HEK293T (cell line): ENCODE results near the gene MAMLD1.

Experiments used
- ARNT ChIP-seq: fragments of 450-650 bp; IDR thresholded peaks from 2 replicates; pipeline ENCODE4 v1.6.1; 2017; ENCODE audit warnings: mild to moderate bottlenecking
- BHLHE40 ChIP-seq: fragments of 450-650 bp; IDR thresholded peaks from 2 replicates; pipeline ENCODE4 v1.6.1; 2016; ENCODE audit warnings: mild to moderate bottlenecking, moderate library complexity, borderline replicate concordance
- ELF4 ChIP-seq: fragments of 450-650 bp; IDR thresholded peaks from 2 replicates; pipeline ENCODE4 v1.6.1; 2017; ENCODE audit warnings: antibody characterized with exemption
- FOXA1 ChIP-seq: fragments of 450-650 bp; IDR thresholded peaks from 2 replicates; pipeline ENCODE4 v1.6.1; 2016; ENCODE audit warnings: mild to moderate bottlenecking
- FOXM1 ChIP-seq: fragments of 450-650 bp; IDR thresholded peaks from 2 replicates; pipeline ENCODE4 v1.6.1; 2017; ENCODE audit warnings: mild to moderate bottlenecking, borderline replicate concordance
- TARDBP ChIP-seq: fragments of 450-650 bp; IDR thresholded peaks from 2 replicates; pipeline ENCODE4 v1.6.1; 2016

DNA sequence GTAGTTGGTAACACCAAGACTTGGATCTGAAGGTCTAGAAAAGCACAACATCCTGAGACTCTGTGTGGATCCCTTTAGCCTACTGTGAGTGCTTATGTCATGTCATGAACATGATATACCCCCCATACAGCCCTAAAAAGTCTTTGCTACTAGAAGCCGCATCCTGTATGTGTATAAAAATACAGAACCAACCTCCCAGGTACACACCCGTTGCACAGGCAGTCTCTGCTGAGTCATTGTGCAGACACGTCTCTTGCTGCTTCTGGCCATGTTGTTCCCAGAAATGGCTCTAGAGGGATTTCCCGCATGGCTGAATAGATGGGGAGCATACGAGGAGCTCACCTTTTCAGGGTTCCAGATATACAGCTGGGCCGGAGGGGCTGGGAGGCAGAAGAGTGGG is 93.3 kb downstream of the MAMLD1 start:
- no peak for TF ChIP-seq TARDBP
- no peak for TF ChIP-seq BHLHE40
- no peak for TF ChIP-seq ELF4
- no peak for TF ChIP-seq FOXM1
- TF ChIP-seq FOXA1: no peak
- TF ChIP-seq ARNT: no peak
